Stimulated activated CD8-positive, alpha-beta memory T cell treated with anti-CD3 and anti-CD28 coated beads, Interleukin-15, amount 100 ng/mL, for 1 hour (primary cell): ENCODE results near the gene SLC44A1.

Experiments used
- DNase-seq: peaks from one replicate; pipeline ENCODE4 v3.0.0-alpha.2; 2020; ENCODE audit warnings: low read depth

SLC44A1 gene

DNA sequence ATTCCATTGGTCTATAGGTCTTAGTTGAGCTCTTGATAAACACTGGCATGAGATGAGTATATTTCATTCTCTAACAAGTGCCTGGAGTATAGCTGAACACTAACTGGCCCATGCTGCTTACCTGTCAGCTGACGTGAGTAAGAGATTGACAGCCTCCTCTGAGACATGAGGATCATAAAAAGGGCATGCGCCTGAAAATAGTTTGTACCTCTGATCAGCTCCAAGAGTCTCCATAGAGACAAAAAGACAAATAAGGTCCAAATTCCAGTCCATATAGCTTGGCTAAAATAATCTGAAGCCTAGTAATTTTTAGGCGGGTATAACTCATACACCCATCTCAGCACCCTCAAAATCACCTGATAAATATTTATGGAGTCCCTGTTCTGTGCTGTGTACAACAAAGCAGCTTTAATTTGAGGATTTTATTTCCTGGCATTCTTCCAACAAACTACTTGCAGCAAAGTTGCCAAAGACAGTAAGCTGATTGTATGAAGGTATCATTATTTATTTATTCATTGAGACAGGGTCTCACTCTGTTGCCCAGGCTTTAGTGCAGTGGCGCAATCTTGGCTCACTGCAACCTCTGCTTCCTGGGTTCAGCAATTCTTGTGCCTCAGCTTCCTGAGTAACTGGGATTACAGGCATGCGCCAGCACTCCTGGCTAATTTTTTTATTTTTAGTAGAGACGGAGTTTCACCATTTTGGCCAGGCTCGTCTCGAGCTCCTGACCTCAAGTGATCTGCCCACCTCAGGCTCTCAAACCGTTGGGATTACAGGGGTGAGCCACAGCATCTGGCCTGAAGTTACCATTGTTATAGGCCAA lies 187.2 kb downstream of the SLC44A1 start:
- DNase-seq, result no peak

DNA sequence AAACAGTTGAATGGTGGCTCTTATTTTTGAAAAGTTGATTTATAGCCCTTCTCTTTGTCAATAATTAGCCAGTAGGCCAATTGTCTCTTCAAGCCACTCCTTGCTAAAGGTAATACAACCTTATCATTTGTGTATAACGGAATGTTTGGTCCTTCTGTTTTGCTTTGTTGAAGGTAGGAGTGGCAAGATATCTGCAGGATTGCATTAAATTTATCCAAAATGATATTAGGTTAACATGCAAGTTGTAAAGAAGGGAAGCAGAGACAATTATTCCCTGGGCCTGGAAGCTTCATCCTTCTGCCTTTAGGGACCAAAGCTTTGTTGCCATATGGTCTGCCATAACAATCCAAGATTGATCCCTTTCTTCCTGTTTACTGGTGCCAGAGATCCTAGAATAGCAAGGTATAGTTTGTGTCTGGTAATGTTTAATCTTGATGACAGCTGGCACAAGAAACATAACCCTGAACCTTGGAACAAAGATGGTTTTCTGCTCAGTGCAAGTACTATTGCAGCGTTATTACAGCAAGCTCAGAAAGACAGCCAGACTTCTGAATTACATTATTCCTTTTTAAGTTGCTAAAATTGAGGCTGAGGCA lies 187.9 kb downstream of the SLC44A1 start:
- no peak for DNase-seq

DNA sequence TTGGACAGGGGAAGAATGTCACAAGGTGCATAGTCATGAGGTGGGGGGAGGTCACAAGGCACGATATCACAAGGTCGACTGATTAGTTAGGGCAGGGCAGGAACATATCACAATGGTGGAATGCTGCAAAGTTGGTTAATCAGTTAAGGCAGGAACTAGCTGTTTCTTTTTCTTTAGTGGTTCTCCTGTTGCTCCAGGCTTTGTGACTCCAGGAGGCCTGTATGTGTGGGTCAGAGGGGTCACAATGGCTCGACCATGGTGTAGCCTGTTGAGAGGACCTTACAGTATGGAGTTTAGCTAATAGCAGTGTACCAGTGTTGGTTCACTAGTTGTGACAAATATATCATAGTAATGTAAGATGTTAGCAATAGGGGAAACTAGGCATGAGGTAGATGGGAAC lies 191.0 kb downstream of the SLC44A1 start:
- DNase-seq, result no peak

DNA sequence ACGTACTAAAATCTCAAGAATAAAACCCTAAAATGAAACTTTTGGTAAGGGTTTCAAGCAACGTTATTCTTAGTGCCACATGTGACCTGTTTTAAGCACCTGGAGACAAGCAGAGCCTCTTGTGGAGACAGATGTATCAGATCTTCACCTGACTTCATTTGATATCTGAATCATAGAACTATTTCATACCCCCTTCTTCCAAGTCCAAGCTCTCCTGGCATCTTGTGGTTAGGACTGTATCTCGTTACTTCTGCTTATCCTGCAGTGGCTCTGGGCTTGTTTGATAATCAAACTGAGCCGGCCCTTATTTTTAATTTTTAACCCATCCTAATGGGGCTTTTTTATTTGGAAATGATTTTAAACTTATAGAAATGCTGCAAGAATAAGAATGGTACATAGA lies 192.3 kb downstream of the SLC44A1 start:
- no peak for DNase-seq

DNA sequence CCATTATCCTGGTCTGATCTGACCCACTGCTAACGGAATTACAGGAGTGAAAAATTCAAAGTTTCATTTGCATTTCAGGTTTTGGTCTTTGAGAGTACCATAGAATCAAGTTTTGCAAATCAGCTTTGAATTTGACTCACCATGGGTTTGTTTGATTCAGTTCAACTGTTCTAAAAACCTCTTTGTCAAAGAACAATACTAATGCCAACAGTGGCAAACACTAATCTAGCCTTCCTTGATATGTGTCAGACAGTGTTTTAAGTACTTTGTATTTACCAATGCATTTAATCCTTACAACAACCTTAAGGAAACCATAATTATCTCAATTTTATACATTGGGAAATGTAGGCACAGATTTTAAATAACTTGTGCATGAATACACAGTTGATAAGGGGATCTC lies 193.3 kb downstream of the SLC44A1 start:
- DNase-seq, result no peak

DNA sequence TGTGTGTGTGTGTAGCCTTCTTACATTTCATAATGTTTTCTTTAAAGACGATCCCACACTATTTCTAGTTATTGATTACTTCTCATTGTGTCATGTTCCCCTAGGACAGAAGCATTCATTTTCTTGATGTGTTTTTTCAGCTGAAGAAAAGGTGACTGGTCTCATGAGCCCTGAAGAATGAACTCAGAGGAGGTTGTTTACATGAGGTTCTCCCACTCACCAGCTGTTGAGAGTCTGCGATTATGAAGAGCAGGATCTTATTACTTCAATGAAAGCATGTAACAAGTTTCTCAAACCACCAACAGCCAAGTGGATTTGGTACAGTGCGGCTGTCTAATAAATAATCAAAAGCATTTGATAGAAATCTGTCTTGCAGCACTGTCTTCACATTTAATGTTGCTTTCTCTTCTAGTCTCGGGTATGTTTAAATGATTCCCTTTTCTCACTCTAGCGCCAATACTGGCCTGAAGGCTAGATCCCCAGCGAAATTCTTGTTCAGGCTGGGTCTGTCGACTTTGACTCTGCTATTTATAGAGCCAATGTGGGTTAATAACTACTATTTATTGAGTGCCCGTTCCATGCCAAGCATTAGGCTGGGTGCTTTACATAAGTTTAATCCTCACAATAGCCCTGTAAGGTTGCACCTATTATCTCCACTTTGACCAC lies 193.8 kb downstream of the SLC44A1 start:
- no peak for DNase-seq

DNA sequence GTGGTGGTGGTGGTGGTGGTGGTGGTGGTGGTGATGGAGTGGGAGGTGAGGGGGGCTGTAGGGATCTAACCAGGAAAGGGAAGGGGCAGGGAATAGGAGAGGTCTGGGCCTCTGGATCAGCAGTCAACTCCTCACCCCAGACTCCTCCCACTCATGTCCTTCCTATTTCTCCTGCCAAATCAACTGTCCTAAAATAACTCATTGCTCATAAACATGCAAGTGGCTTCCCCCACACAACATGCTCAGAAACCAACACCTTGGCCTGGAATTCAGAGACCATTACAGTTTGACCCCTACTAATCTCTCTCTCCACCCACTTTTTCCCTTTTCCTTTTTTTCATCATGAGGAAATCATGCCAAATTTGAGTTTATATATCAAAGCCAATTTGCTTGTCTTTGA lies 195.0 kb downstream of the SLC44A1 start:
- DNase-seq, result no peak

DNA sequence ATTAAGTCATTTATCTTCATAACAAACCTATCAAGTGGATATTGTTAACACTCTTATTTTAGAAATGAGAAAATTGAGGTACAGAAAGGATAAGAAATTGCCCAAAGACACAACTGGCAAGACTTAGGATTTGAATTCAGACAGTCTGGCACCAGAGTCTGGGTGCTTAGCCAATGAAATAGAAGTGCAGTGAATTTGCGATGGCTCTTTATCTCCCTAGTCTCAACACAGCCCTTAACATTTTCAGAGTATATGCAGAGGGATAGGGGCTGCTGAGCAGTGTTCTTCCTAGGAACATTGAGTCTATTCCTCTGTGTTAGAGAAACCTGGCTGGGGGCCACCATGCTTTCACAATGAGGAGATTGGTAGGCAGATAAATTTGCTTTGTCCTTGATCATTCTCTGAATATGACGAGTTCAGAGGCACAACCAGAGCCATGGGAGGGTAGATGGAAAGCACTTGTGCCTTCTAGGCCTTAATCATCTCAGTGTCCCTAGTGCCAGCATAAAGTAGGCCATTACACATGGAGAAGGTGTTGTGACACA lies 197.2 kb downstream of the SLC44A1 start:
- no peak for DNase-seq

DNA sequence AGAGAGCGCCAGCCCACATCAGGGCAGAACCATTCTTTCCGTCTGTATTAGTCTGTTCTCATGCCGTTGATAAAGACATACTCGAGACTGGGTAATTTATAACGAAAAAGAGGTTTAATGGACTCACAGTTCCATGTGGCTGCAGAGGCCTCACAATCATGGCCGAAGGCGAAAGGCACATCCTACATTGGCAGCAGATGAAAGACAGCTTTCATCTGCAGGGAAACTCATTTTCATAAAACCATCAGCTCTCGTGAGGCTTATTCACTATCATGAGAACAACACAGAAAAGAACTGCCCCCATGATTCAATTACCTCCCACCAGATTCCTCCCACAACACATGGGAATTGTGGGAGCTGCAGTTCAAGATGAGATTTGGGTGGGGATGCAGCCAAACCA lies 198.7 kb downstream of the SLC44A1 start:
- DNase-seq, result no peak

DNA sequence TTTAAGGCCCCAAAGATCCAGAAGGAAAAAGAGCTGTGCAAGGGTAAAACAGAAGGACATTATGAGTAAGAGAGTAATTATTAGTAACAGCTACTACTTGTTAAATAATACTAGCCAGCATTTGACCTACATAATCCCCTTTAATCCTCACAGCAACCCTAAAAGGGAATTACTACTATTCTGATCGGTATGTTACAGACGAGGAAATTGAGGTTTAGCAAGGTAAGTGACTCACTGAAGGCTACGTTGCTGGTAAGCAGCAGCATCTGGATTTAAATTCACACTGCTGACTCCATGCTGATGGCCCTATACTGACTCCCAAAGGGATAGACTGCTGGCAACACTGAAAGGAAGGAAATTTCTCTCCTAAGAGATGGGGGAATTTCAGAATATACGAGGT lies 199.7 kb downstream of the SLC44A1 start:
- no peak for DNase-seq

DNA sequence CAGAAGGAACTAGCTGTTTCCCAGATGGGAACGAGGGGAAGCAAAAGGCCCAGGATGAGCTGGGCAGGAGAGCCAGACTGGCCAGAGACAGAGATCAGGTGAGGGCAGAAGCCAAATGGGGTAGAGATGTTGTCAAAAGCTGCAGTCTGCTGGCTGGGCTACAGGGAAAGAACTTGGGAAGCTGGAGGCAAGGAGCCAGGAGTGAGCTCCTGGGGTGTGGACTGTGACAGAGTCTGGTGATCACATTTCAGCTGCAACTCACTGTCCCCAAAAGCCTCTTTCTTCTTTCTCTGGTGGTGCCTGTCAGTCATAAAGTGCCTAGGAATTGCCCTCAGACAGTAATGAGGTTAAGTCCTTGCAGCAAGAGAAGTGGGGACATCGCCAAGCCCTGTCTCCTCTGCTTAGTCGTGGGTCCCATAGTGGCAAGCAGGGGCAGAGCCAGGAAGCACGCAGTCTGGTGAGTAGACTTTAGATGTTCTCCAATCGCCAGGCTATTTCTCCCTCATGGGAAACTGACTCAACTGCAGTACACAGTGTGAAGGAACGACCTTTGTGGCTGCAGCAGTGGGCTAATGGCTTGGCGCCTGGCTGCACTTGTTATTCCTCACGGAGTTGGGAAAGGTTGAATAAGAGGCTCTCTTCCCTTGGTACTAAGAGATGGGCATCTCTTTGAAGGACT lies 200.9 kb downstream of the SLC44A1 start:
- DNase-seq, result no peak

DNA sequence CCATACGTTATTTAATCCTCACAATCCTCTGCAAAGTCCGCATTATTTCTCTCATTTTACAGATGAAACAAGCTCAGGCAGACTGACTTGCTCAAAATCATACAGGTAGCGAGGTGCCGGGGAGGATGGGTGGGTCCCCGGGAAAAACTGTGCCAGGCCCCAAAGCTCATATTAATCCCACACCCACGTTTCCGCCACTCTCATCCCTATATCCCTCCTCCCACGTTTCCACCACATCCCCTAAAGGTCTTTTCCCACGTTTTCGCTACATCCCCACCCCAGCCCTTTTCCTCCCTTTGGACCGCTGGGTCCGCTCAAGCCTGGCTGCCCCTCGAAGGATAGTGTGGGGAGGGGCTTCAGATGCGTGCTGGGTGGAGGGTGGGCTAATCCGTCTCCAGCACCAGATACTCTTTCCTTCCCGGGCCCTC lies 202.9 kb downstream of the SLC44A1 start:
- DNase-seq, result no peak

DNA sequence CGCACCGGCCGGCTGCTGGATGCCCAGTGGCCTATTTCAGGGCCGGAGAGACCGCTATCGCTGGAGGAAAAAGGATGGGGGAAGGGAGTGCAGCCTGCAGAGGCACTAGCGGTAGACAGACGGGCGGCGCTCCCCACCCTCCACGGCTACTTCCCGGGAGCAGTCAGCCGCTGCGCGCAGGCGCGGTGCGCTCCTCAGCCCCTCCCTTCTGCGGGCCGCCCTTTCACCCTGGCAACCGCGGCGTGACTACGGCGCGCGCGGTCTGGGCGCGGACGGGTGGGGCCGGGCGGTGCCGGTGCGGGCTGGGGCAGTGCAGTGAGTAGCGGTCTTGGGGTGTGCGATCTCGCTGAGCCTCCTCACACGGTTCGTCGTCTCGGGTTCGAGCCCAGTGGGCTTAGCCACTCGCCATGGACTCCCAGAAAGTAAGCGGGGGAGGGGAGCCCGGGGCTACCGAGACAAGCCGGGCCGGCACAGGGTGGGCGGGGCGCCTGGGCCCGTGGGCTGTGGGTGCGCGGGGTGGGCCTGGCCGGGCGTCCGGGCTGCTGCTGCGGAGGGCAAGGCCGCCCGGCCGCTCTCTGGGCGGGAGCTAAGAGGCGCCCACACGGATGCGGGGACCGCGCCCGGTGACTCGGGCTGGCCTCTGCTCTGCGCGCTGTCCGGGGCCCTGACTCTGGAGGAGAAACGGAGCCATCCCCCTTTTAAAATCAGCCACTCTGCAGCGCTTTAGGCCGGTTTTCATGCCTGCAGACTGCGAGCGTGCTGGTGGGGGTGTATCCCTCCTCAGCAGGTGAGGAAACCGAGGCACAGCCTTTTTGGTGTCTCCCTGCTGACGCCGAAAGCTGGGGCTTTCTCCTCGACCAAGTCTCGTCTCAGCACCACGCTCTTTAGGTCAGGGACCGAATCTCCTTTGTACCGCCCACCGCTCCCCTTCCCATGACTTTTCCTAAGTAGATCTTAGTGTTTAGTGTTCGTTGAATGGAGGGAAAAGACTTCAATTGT lies 203.7 kb downstream of the SLC44A1 start, which contains the start of gene FSD1L:
FSD1L (plus strand) TSS at position 221 of the 999 bp plus-strand sequence; CDS start at position 408, 187 bp downstream.
- peak; percentile 50 for DNase-seq

DNA sequence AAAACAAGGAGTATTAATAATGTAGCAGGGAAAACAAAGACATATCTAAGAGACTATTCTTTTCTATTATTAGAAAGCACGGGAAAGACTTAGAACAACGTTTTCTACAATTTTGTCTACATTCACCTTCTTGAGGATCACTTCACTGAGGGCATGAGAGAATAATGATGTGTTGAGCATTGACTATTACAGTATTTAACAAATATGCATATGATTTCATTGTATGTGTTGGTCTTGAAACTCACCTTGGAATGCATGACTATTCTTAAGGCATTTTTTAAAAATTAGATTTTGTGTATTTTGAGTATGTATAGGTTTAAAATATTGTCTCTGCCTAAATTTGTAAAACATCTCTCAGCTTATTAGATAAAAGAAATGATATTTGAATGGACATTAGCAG lies 204.6 kb downstream of the SLC44A1 start:
- no peak for DNase-seq

DNA sequence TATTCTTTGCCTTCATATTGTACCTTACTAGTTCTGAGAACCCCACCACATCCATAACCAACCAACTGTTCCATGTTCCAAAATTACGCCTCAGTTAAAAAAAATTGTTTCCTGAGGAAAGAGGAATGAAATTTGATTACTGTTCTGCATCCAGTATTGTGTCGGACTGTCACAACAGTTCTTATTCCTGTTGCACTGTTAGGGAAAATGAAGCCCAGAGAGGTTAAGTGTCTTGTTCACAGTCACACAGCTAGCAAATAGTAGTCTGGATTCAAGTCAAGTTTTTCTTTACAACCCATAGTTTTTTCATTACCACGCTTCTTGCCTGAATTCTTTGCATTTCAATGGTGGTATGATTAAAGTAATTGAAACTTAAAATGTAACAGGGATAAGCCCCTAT lies 207.7 kb downstream of the SLC44A1 start:
- DNase-seq, result no peak

DNA sequence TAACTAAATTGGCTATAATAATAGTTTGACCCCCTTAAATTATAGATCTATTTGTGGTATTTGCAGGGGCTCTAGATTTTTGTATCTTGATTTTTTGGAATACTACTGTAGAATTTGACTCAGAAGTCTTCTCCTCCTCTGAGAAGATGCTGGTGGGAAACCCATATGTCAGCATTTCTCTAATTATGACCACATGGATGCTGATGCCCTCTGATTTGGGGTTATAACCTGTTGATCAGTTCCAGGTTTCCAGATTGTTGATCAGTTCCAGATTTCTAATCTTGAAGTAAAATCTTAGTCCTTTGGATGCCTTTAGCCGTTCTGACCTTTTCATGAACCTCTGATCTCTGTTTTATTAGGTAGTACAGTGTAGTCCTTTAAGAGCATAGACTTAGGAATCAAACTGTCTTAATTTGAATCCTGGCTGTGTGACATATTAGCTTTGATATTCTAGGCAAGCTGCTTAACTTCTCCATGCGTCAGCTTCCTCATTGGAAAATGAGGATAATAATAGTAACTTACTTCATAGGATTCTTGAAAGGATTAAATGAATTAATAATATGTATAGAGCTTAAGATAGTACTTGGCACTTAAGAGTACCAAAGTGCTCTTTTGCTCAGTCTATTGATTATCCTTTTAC lies 211.5 kb downstream of the SLC44A1 start:
- DNase-seq, result no peak

DNA sequence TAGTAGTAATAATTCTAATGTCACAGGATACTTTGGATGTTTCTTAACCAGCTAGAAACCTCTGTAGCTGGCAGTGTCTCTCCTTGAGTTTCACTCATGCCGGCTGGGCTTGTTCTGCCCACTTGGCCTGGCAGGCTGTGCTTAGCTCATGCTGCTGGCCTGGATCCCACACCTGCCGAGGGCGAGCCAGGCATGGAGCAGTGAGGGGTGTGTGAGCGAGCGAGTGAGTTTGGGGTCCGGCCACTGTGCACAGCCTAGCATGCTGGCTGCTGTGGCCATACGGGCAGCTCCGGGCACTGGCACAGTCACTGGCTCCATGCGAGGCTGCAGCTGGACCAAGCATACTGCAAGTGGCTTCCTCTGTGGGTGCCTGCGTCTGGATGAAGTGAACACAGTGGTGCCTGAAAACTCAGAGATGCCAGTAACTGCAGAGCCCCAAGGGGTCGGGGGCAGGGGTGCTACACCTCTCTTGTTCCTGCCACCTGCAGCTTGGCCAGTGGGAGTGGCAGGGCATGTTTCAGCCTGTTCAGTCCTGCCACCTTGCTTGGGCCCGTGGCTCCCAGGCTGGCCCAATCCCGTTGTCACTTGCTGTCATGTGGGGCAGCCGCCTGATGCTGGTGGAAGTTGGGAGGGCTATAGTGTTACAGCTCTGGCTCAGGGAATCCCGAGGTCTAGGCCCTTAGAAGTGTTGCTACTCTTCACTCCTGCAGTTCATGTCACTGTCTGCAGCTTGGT lies 213.3 kb downstream of the SLC44A1 start:
- DNase-seq, result no peak

DNA sequence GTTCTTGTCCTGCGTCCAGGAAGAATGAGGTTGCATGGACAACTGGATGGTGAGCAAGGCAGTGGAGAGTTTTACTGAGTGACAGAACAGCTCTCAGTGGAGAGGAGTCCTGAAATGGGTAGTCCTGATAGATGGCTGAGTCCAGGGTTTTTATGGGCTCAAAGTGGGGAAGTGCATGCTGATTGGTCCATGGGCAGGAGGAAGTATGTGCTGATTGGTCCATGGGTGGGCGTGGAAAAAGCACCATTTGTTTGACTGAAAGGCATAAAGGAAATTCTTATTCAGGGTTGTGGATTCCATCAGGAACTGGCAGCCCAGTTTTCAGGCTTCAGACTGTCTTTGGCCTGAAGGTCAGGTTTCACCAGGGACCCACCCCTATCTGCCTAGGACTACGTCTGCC lies 214.0 kb downstream of the SLC44A1 start:
- no peak for DNase-seq

DNA sequence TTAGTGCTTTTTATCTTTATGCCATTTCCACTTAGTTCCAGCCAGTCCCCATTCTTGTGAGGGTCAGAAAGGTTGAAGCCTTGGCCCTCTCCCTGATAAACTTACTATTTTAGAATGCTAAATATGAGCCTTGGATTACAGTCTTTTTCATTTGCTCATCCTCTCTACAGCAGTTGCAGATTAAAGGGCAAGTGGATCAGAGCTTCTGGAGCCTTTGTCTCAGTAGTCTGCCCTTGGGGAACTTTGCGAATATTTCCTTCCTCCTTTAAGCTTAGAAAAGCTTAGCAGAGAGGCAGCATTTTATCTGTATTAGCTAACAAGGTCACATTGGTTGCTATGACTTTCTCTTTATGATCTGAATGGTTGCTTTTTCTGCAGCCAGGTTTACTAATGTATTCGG lies 214.9 kb downstream of the SLC44A1 start:
- DNase-seq, result no peak
